Breast epithelium (tissue), 3 donors: ENCODE results near the gene OLFML2B.

Experiments
- POLR2A ChIP-seq: fragments of 450-650 bp; IDR thresholded peaks from one replicate; pipeline ENCODE4 v1.6.1; 2016; ENCODE audit warnings: antibody characterized with exemption, mild to moderate bottlenecking, moderate library complexity
- POLR2AphosphoS5 ChIP-seq, 3 donors: sonication (generic); formaldehyde crosslinking; IDR thresholded peaks; one replicate each; pipeline ENCODE4 v1.6.1; 2017; ENCODE audit warnings: antibody characterized with exemption in 3 of 3
- TF ChIP-seq, protein P1 (sequence below), 3 donors: fragments of 450-650 bp; IDR thresholded peaks; one replicate each; pipeline ENCODE4 v1.5.1; 2016 to 2017; ENCODE audit warnings: antibody characterized with exemption in 3 of 3, mild to moderate bottlenecking in 3 of 3, moderate library complexity in 3 of 3

DNA sequence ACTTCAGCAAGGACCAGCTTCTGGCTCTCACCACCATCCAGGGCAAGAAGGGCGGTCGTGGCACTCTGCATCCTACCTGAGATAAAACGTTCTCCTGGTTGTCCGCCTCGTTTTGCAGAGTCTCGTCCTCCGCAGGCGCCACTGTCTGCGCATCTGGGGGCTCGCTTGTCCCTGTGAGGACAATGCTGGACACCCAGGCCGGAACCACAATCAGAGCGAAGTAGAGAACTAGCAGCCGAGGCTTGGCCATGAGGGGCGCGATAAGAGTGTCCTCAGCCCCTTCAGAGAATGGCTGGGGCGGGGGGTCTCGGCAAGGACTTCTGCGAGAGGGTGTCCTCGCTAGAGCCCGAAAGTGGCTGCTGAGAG is 505 bp downstream of the OLFML2B start:
- TF ChIP-seq, protein P1, sequence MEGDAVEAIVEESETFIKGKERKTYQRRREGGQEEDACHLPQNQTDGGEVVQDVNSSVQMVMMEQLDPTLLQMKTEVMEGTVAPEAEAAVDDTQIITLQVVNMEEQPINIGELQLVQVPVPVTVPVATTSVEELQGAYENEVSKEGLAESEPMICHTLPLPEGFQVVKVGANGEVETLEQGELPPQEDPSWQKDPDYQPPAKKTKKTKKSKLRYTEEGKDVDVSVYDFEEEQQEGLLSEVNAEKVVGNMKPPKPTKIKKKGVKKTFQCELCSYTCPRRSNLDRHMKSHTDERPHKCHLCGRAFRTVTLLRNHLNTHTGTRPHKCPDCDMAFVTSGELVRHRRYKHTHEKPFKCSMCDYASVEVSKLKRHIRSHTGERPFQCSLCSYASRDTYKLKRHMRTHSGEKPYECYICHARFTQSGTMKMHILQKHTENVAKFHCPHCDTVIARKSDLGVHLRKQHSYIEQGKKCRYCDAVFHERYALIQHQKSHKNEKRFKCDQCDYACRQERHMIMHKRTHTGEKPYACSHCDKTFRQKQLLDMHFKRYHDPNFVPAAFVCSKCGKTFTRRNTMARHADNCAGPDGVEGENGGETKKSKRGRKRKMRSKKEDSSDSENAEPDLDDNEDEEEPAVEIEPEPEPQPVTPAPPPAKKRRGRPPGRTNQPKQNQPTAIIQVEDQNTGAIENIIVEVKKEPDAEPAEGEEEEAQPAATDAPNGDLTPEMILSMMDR (IDR thresholded peaks at IDR 0.05): no peak
- TF ChIP-seq POLR2A: no peak
- no peak for TF ChIP-seq POLR2AphosphoS5 (IDR thresholded peaks at IDR 0.05)
